HFFc6 (cell line): ENCODE results near the gene MYOM1. TPM values are rescaled to one million over a fixed set of nuclear protein-coding genes. Genes with fewer than 3 reads are reported as not detected.
"Not testable (repeated sequence)": the region's sequence is repeated elsewhere in the genome, so short reads cannot be mapped to it uniquely, and the experiment has no call there.

Source experiments
- DNase-seq: peaks from one replicate; pipeline ENCODE4 v3.0.0-alpha.2; 2018
- H3K27ac Mint-ChIP-seq: 2 replicates; pipeline ENCODE4 v1.8.0; 2020; ENCODE audit warnings: mild to moderate bottlenecking, mixed read lengths
- H3K27me3 Mint-ChIP-seq: 2 replicates; pipeline ENCODE4 v1.8.0; 2021; ENCODE audit warnings: mild to moderate bottlenecking, moderate library complexity, mixed read lengths; ENCODE audit not compliant: insufficient read depth
- H3K36me3 Mint-ChIP-seq: 2 replicates; pipeline ENCODE4 v1.8.0; 2021; ENCODE audit warnings: low read depth, mixed read lengths
- H3K4me1 Mint-ChIP-seq: 2 replicates; pipeline ENCODE4 v1.8.0; 2020; ENCODE audit warnings: low read depth, mixed read lengths
- H3K4me3 Mint-ChIP-seq: 2 replicates; pipeline ENCODE4 v1.8.0; 2020; ENCODE audit warnings: mild to moderate bottlenecking, moderate library complexity, mixed read lengths
- H3K9me3 Mint-ChIP-seq: 2 replicates; pipeline ENCODE4 v1.8.0; 2020; ENCODE audit warnings: mild to moderate bottlenecking, mixed read lengths
- CTCF ChIP-seq: fragments of 200-600 bp; sonication (generic); IDR thresholded peaks from 2 replicates; pipeline ENCODE4 v1.5.0; 2021; ENCODE audit warnings: antibody characterized with exemption, mild to moderate bottlenecking
- total RNA-seq, 6 experiments: library from RNA; stranded (reverse); fragmentation: NEBNext Ultra II Directional; extraction: Animal tissue kit (Norgen Biotek cat#: 25700); gene quantifications; 2 replicates in 1 of 6; 3 replicates in 5 of 6; pipeline ENCODE4 v1.2.3, GENCODE V29; 2021

The MYOM1 gene
- total RNA-seq, 6 experiments from 2014 or later, result 0.03 to 0.14 (median 0.06) TPM; not detected in 2

DNA sequence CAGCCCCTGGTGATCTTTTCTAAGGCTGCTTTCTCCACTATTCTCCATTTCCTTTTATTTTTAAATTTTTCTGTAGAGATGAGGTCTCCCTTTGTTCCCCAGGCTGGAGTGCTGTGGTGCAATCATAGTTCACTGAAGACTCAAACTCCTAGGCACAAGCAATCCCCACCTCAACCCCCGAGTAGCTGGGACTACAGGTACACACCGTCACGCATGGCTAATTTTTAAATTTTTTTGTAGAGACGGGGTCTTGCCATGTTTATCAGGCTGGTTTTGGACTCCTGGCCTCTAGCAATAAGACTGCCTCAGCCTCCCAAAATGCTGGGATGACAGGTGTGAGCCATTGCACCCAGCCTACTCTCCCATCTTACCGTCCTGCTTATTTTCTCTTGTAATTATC is 184.1 kb downstream of the MYOM1 start:
- no peak overlapping the region for H3K4me3 Mint-ChIP-seq
- H3K9me3 Mint-ChIP-seq, result no peaks in the 10 kb centered on the region
- H3K4me1 Mint-ChIP-seq, result peaks cover 12% of the 10 kb centered on the region
- H3K27ac Mint-ChIP-seq, result no peak overlapping the region
- TF ChIP-seq CTCF, result no peak
- H3K27me3 Mint-ChIP-seq, result no peaks in the 10 kb centered on the region; the same call in none of the 2 replicates
- DNase-seq, result no peak
- H3K36me3 Mint-ChIP-seq, result no peaks in the 10 kb centered on the region

GRCh38 chr18:3032721-3033120 is 187.0 kb downstream of the MYOM1 start:
- Mint-ChIP-seq H3K4me3 (no peak overlapping the region), H3K36me3 (no peaks in the 10 kb centered on the region)
- TF ChIP-seq CTCF, result no peak

GRCh38 chr18:3029215-3029952 is 190.4 kb downstream of the MYOM1 start:
- Mint-ChIP-seq H3K27ac (peak overlapping the region; percentile 76), H3K36me3 (no peaks in the 10 kb centered on the region), H3K4me1 (peaks cover 29% of the 10 kb centered on the region), H3K27me3 (no peaks in the 10 kb centered on the region; the same call in 1 of the 2 replicates), H3K4me3 (peak overlapping the region; percentile 27; the same call in 1 of the 2 replicates), H3K9me3 (no peaks in the 10 kb centered on the region)
- no peak for DNase-seq
- TF ChIP-seq CTCF, result no peak

More at GRCh38 chr18:3032721-3033120, 187.0 kb downstream of the MYOM1 start:
- Mint-ChIP-seq H3K4me1 (peaks cover 25% of the 10 kb centered on the region), H3K9me3 (no peaks in the 10 kb centered on the region), H3K27me3 (no peaks in the 10 kb centered on the region; the same call in none of the 2 replicates), H3K27ac (no peak overlapping the region)
- DNase-seq, result no peak

DNA sequence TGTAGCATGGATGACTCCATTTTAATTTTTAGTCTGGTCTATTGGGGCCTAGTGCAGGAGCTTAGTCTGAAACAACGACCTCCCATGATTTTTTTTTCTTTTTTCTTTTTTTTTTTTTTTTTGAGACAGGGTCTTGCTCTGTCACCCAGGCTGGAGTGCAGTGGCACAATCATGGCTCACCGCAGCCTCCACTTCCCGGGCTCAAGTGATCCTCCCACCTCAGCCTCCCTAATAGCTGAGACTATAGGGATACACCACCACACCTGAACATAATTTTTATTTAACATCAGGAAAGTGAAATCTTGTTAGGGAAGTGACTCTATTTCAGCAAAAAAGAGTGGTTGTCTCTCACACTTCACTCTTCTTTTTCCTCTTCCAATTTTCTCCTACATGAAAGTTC is 191.7 kb downstream of the MYOM1 start:
- not testable (repeated sequence) for H3K27me3 Mint-ChIP-seq

DNA sequence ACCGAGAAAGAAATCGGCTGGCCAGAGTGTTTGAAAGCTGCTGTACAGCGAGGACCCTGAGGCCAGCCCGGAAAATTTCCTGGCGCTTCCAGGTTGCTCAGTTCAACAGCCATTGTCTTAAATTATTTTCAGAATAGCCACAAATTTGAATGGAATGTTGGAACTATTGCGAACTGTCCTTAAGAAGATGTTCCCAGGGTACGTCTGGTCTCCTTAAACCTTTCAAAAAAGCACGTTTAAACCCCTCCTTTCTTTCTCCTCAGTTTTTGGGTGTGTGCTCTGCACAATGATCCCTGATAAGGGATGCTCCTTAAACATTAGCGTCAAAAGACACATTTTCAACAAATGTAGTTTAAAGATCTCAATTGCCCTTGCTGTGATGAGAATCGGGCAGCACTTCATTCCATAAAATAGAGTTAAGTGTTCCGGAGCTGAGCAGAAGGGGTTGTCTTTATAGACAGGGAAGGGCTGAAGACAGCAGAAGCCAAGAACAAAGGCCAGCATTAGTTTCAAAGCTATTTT is 192.3 kb downstream of the MYOM1 start:
- Mint-ChIP-seq H3K27ac (peak overlapping the region; percentile 28), H3K4me3 (peak overlapping the region; percentile 24), H3K27me3 (peaks cover 3% of the 10 kb centered on the region; the same call in 1 of the 2 replicates), H3K9me3 (no peaks in the 10 kb centered on the region), H3K4me1 (peaks cover 29% of the 10 kb centered on the region), H3K36me3 (no peaks in the 10 kb centered on the region)
- DNase-seq, result no peak
- no peak for TF ChIP-seq CTCF

More for the DNA sequence above, 191.7 kb downstream of the MYOM1 start:
- H3K4me3 Mint-ChIP-seq, H3K27ac Mint-ChIP-seq, H3K9me3 Mint-ChIP-seq, H3K36me3 Mint-ChIP-seq, DNase-seq: not testable (repeated sequence)
- peaks cover 29% of the 10 kb centered on the region for H3K4me1 Mint-ChIP-seq

GRCh38 chr18:3025544-3025943 is 194.2 kb downstream of the MYOM1 start:
- no peak for TF ChIP-seq CTCF
- no peak for DNase-seq
- no peak overlapping the region for H3K27ac Mint-ChIP-seq
- no peaks in the 10 kb centered on the region for H3K9me3 Mint-ChIP-seq
- peaks cover 24% of the 10 kb centered on the region for H3K4me1 Mint-ChIP-seq
- H3K4me3 Mint-ChIP-seq, result no peak overlapping the region
- no peaks in the 10 kb centered on the region for H3K36me3 Mint-ChIP-seq
- peaks cover 3% of the 10 kb centered on the region; the same call in 1 of the 2 replicates for H3K27me3 Mint-ChIP-seq

- H3K9me3 Mint-ChIP-seq, DNase-seq, H3K36me3 Mint-ChIP-seq, H3K27ac Mint-ChIP-seq, H3K4me3 Mint-ChIP-seq, H3K27me3 Mint-ChIP-seq: not testable (repeated sequence)
- H3K4me1 Mint-ChIP-seq, result peaks cover 12% of the 10 kb centered on the region
Observed at GRCh38 chr18:3023603-3024002, 196.2 kb downstream of the MYOM1 start.
